Activated T-helper 1 cell treated with anti-CD3 and anti-CD28 coated beads, Interleukin-12 subunit alpha, Interleukin-12 subunit beta, Interleukin-2, Interleukin-4 antibody, amounts not matched to agents 30 ng/mL and 10 ng/mL and 1 ng/mL, durations not matched to agents 14 hours and 24 hours and 36 hours (primary cell): ENCODE results near the gene CD33. TPM values are rescaled to one million over a fixed set of nuclear protein-coding genes. Genes with fewer than 3 reads are reported as not detected.

Source experiments
- DNase-seq: peaks from one replicate; pipeline ENCODE4 v3.0.0; 2021; ENCODE audit warnings: low spot score
- H3K27ac Mint-ChIP-seq: one replicate; pipeline ENCODE4 v1.8.0; 2021; ENCODE audit warnings: mild to moderate bottlenecking, mixed read lengths
- H3K27me3 Mint-ChIP-seq: one replicate; pipeline ENCODE4 v1.8.0; 2022; ENCODE audit warnings: mild to moderate bottlenecking, moderate library complexity, mixed read lengths; ENCODE audit not compliant: insufficient read depth
- H3K36me3 Mint-ChIP-seq: one replicate; pipeline ENCODE4 v1.8.0; 2021; ENCODE audit warnings: low read depth, mixed read lengths
- H3K4me1 Mint-ChIP-seq: one replicate; pipeline ENCODE4 v1.8.0; 2021; ENCODE audit warnings: low read depth, mixed read lengths
- H3K4me3 Mint-ChIP-seq: one replicate; pipeline ENCODE4 v1.8.0; 2021; ENCODE audit warnings: mild to moderate bottlenecking, moderate library complexity, mixed read lengths
- H3K9me3 Mint-ChIP-seq: one replicate; pipeline ENCODE4 v1.8.0; 2021; ENCODE audit warnings: mixed read lengths
- intact Hi-C: fragments of 100-400 bp; cut with micrococcal nuclease; formaldehyde crosslinking; loops from one replicate; pipeline ENCODE4 v1.15.1; 2024
- total RNA-seq: library from RNA; stranded (reverse); gene quantifications from 2 replicates; pipeline ENCODE4 v1.2.3, GENCODE V29; 2022

CD33 gene
- total RNA-seq, 1 donor from 2014 or later = 6.3 TPM

GRCh38 chr19:51253088-51253806 is 28.4 kb downstream of the CD33 start:
- intact Hi-C loops = no loop called here
- H3K27me3 Mint-ChIP-seq = no peaks in the 10 kb centered on the region
- H3K36me3 Mint-ChIP-seq = peaks cover 1% of the 10 kb centered on the region
- H3K27ac Mint-ChIP-seq = no peak overlapping the region
- no peak for DNase-seq
- no peaks in the 10 kb centered on the region for H3K9me3 Mint-ChIP-seq
- peak overlapping the region; percentile 42 for H3K4me3 Mint-ChIP-seq
- H3K4me1 Mint-ChIP-seq = peaks cover 54% of the 10 kb centered on the region

DNA sequence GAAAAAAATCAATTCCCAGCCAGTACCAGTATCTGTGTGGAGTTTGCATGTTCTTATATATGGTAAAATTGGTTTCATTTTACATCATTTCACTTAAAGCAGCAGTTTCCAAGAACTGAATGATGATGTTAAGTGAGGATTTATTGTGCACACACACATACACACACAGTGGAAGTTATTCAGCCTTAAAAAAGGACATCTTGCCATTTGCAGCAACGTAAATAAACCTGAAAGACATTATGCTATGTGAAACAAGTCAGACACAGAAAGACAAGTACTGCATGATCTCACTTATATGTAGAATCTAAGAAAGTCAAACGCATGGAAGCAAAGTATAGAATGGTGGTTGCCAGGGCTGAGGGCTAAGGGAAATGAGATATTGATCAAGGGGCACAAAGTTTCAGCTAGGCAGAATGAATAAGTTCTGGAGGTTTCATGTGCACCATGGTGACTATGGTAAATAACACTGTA is 31.3 kb downstream of the CD33 start:
- no peaks in the 10 kb centered on the region for H3K9me3 Mint-ChIP-seq
- H3K27ac Mint-ChIP-seq = peak overlapping the region; percentile 76
- peak; percentile 7 for DNase-seq
- peak overlapping the region; percentile 7 for H3K4me3 Mint-ChIP-seq
- H3K36me3 Mint-ChIP-seq = peaks cover 1% of the 10 kb centered on the region
- intact Hi-C loops = loop anchor here (1.0 kb wide), 1 partner anchor 142 kb away; no protein-coding TSS in a partner anchor
- peaks cover 3% of the 10 kb centered on the region for H3K27me3 Mint-ChIP-seq
- H3K4me1 Mint-ChIP-seq = peaks cover 58% of the 10 kb centered on the region

DNA sequence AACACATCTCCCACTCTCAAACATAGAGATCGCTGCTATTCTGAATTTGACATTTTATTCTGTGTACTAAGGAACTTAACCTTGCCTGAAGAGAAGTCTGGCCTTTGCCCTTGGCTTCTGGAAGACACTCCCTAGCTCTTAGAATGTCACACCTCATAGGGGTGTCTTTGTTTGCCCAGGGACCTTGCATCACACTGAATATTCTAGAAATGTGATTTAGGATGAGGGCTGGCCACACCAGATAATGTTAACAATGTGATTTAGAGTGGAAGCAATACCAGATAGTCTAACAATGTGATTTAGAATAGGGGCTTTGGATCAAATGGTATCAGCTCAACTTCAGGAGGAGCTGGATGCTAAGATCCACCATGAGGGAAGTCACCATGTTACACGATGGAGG is 32.6 kb downstream of the CD33 start:
- H3K4me3 Mint-ChIP-seq = no peak overlapping the region
- H3K9me3 Mint-ChIP-seq = no peaks in the 10 kb centered on the region
- peaks cover 3% of the 10 kb centered on the region for H3K27me3 Mint-ChIP-seq
- no peak for DNase-seq
- H3K27ac Mint-ChIP-seq = peak overlapping the region; percentile 40
- no peaks in the 10 kb centered on the region for H3K36me3 Mint-ChIP-seq
- H3K4me1 Mint-ChIP-seq = peaks cover 55% of the 10 kb centered on the region
- intact Hi-C loops = no loop called here

DNA sequence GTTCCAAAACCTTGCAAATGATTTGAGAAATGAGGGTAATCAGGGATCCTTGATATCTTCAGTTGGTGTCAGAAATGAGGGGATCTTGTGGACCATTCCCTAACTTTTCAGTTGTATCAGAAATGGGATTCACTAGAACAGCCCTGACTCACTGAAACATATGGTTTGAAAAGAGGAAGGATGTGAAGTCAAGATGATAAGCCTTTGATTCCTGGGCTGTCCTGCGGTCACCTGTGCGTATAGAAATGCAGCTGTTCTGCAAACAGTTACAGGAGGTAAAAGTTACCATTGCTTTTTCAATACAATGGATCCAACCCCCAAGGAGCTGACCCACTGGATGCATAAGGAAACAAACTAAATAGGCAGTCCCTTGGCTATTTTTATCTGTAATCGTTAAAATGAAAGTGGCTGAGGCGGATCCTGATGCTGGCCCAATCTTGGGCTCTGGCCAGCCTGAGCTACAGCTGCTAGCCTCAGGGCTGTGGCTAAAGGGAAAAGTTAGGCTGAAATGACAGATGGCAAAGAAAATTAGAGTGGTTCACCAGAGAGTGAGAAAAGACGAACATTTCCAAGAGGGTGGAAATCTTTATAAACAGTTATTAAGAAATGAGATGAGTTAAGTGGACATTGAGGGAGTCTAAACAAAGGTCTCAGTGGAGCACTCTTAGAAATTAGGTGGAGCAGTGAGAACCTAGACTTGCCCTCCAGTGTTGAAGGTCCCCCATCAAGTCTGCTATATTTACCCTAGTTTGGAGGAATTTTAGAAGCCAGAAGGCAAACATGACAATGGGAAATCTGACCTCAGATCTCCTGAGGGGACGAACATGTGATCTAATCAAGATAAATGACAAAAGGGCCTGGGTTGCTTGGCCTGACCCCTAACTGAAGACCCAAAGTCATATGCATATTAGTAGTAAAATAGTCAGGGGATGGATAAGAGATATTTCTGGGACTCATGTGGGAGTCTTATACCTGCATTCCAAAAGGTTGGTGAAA is 33.6 kb downstream of the CD33 start:
- H3K36me3 Mint-ChIP-seq = no peaks in the 10 kb centered on the region
- no peak overlapping the region for H3K27ac Mint-ChIP-seq
- H3K9me3 Mint-ChIP-seq = no peaks in the 10 kb centered on the region
- peaks cover 47% of the 10 kb centered on the region for H3K4me1 Mint-ChIP-seq
- intact Hi-C loops = loop anchor here (1.0 kb wide), 1 partner anchor 100 kb away; no protein-coding TSS in a partner anchor
- H3K27me3 Mint-ChIP-seq = peaks cover 3% of the 10 kb centered on the region
- H3K4me3 Mint-ChIP-seq = peak overlapping the region; percentile 2
- no peak for DNase-seq

DNA sequence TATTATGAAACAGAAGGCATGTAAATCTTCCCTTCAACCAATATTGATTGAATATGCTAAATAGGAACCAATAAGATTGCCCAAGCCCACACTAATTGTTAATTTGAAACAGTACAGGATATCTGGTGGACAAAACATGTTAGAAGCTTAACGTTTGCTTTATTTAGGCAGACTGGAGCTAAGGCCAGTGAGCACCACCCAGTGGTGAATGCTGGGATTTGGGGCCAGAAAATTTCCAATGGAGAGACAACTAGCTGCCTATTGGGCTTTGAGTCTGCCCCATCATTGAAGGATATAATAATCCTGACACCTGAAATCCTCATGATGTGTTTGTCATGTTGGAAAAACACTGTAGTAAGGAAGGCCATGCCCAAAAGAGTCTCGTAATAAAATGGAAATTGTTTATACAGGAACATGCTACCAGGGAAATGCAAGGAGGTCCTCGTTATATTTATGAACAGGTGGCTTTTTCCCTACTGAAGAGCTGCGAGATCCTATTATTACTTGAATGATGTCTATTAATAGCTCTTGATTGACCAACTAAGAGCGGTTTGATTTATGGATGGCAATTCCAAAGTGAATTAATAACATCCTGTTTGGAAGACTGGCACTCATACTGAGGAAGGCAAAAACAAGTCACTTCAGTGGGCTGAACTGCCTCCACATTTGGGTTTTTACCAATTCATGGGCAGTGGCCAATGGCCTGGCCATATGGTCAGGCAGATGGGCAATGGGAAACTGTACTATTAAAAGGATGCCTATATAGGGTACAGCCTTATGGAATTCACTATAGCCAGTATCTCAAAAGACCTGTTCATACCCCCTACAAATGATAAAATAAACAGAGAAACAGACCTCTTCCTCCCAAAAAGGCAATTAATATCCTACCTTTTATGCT is 34.7 kb downstream of the CD33 start:
- no peaks in the 10 kb centered on the region for H3K36me3 Mint-ChIP-seq
- intact Hi-C loops = loop anchor here (1.0 kb wide), 1 partner anchor 101 kb away; no protein-coding TSS in a partner anchor
- H3K4me3 Mint-ChIP-seq = no peak overlapping the region
- H3K9me3 Mint-ChIP-seq = no peaks in the 10 kb centered on the region
- H3K27ac Mint-ChIP-seq = no peak overlapping the region
- H3K4me1 Mint-ChIP-seq = peaks cover 41% of the 10 kb centered on the region
- DNase-seq = peak; percentile 31
- H3K27me3 Mint-ChIP-seq = peaks cover 6% of the 10 kb centered on the region

- H3K27ac Mint-ChIP-seq = no peak overlapping the region
- H3K36me3 Mint-ChIP-seq = no peaks in the 10 kb centered on the region
- H3K27me3 Mint-ChIP-seq = peaks cover 11% of the 10 kb centered on the region
- no peak overlapping the region for H3K4me3 Mint-ChIP-seq
- H3K4me1 Mint-ChIP-seq = peaks cover 8% of the 10 kb centered on the region
- H3K9me3 Mint-ChIP-seq = no peaks in the 10 kb centered on the region
- no peak for DNase-seq
- intact Hi-C loops = no loop called here
These were observed 38.9 kb downstream of the CD33 start for GRCh38 chr19:51263808-51264207.

GRCh38 chr19:51271067-51271466 is 46.2 kb downstream of the CD33 start:
- intact Hi-C loops = no loop called here

DNA sequence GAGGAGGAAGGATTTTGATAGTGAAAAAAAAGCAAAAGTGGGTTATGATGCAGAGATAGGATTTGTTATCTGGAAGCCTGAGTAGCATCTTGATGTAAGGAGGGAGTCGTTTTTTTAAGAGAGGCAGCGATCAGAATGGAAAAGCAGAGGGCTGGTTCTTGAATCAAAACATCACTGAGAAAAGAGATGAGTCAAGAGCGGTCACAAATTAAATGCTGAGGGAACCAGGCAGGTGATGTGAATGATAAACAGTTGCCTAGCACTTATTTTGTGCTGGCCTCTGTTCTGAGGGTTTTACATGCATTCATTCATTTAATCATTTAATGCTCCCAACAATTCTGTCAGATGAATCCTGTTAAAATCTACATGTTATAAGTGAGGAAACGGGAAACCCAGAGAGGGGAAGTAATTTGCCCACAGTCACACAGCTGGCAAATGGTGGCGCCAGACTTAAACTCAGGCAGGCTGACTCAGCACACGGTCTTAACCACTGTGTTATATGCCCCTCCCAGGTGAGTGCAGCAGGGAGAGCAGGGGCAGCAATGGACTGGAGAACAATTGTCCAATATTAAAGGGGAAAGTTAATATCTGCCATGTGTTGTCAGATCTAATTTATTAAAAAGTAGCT is 47.4 kb downstream of the CD33 start:
- Mint-ChIP-seq H3K36me3 (no peaks in the 10 kb centered on the region), H3K4me1 (peaks cover 8% of the 10 kb centered on the region), H3K27me3 (peaks cover 2% of the 10 kb centered on the region), H3K9me3 (no peaks in the 10 kb centered on the region), H3K27ac (no peak overlapping the region), H3K4me3 (no peak overlapping the region)
- intact Hi-C loops = no loop called here
- no peak for DNase-seq

More at GRCh38 chr19:51271067-51271466, 46.2 kb downstream of the CD33 start:
- Mint-ChIP-seq H3K4me3 (no peak overlapping the region), H3K27me3 (peaks cover 2% of the 10 kb centered on the region), H3K27ac (no peak overlapping the region), H3K36me3 (no peaks in the 10 kb centered on the region), H3K9me3 (no peaks in the 10 kb centered on the region), H3K4me1 (peaks cover 8% of the 10 kb centered on the region)
- no peak for DNase-seq

- Mint-ChIP-seq H3K36me3 (no peaks in the 10 kb centered on the region), H3K4me1 (peaks cover 8% of the 10 kb centered on the region), H3K4me3 (no peak overlapping the region), H3K9me3 (no peaks in the 10 kb centered on the region), H3K27me3 (peaks cover 2% of the 10 kb centered on the region), H3K27ac (peak overlapping the region; percentile 6)
- no peak for DNase-seq
- intact Hi-C loops = no loop called here
These were observed 49.3 kb downstream of the CD33 start for GRCh38 chr19:51274049-51274770.

DNA sequence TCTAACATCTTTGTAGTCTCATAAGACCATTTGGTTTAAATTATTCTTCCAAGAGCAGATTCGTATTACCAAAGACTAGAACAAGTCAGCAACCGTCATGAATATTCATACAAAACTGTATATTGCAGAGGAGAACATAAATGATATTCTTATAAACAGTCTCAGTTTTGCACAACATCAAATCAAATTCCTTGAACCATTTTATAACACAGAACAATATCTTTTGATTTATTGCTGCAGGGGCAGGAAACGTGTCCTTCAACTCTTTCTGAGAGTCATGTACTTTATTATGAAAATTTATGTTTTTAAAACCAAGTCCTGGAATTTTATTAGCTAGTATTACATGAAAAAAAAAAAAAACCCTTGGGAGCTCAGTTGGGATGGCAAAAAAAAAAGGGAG is 52.2 kb downstream of the CD33 start:
- H3K36me3 Mint-ChIP-seq = no peaks in the 10 kb centered on the region
- no peak overlapping the region for H3K4me3 Mint-ChIP-seq
- H3K9me3 Mint-ChIP-seq = no peaks in the 10 kb centered on the region
- H3K27ac Mint-ChIP-seq = no peak overlapping the region
- peaks cover 5% of the 10 kb centered on the region for H3K4me1 Mint-ChIP-seq
- H3K27me3 Mint-ChIP-seq = peaks cover 8% of the 10 kb centered on the region
- intact Hi-C loops = loop anchor here (5.0 kb wide), 1 partner anchor 560 kb away; the partner anchor contains the start of gene SHANK1
- DNase-seq = no peak

GRCh38 chr19:51282335-51282734 is 57.5 kb downstream of the CD33 start:
- no peak overlapping the region for H3K4me3 Mint-ChIP-seq
- intact Hi-C loops = no loop called here
- no peak for DNase-seq
- H3K9me3 Mint-ChIP-seq = no peaks in the 10 kb centered on the region
- H3K36me3 Mint-ChIP-seq = no peaks in the 10 kb centered on the region
- no peaks in the 10 kb centered on the region for H3K4me1 Mint-ChIP-seq
- H3K27me3 Mint-ChIP-seq = peaks cover 15% of the 10 kb centered on the region
- no peak overlapping the region for H3K27ac Mint-ChIP-seq
